BJ (cell line): ENCODE data around the gene CHRNA4. TPM values are rescaled to one million over a fixed set of nuclear protein-coding genes. Genes with fewer than 3 reads are reported as not detected.

Source experiments
- CTCF ChIA-PET: fragments of 350-600 bp; formaldehyde crosslinking; extraction: SDS; loops from one replicate; lab custom pipeline; 2021; ENCODE audit warnings: antibody characterized with exemption, inconsistent platforms; lab: Yijun Ruan, JAX
- POLR2A ChIA-PET: fragments of 300-600 bp; sonication (Branson Sonifier 250); formaldehyde crosslinking; extraction: SDS; loops from one replicate; lab custom pipeline; 2021; ENCODE audit warnings: antibody characterized with exemption; lab: Charles Lee
- DNase-seq: peaks from one replicate; pipeline ENCODE4 v3.0.0-alpha.2; 2011; ENCODE audit warnings: low read depth
- H3K27me3 ChIP-seq: 2 replicates; pipeline ENCODE4 v1.6.0; 2011; ENCODE audit warnings: low read length; ENCODE audit not compliant: control insufficient read depth, insufficient read depth
- H3K36me3 ChIP-seq: 2 replicates; pipeline ENCODE4 v1.5.1; 2011; ENCODE audit warnings: low read length; ENCODE audit not compliant: control insufficient read depth, insufficient read depth
- H3K4me3 ChIP-seq: 2 replicates; pipeline ENCODE4 v1.5.1; 2011; ENCODE audit warnings: low read depth, mild to moderate bottlenecking, control low read depth, low read length
- CTCF ChIP-seq: IDR thresholded peaks from 2 replicates; pipeline ENCODE4 v1.5.1; 2011; ENCODE audit warnings: low read depth, mild to moderate bottlenecking, control low read depth, inconsistent platforms, low read length, moderate library complexity; ENCODE audit not compliant: insufficient read depth
- polyA plus RNA-seq: library from polyadenylated mRNA; depleted of rRNA; stranded (reverse); fragments of >200 nt; gene quantifications from 2 replicates; pipeline ENCODE4 v1.2.3, GENCODE V29; 2011

Gene CHRNA4
- polyA plus RNA-seq, 1 experiment = not detected

- ChIA-PET CTCF (interaction anchor here (1.2 kb wide), 1 partner anchor 91 kb away, joined by 3 read pairs; no protein-coding TSS in a partner anchor), POLR2A (no interaction called here)
- Histone ChIP-seq H3K36me3 (no peaks in the 10 kb centered on the region), H3K27me3 (no peaks in the 10 kb centered on the region), H3K4me3 (no peak overlapping the region)
- TF ChIP-seq CTCF = no peak
- no peak for DNase-seq
These were observed 46.4 kb downstream of the CHRNA4 start for GRCh38 chr20:63314566-63315239.

GRCh38 chr20:63314015-63314471, 47.1 kb downstream of the CHRNA4 start:
- CTCF ChIA-PET = interaction anchor here (1.2 kb wide), 1 partner anchor 91 kb away, joined by 3 read pairs; no protein-coding TSS in a partner anchor

GRCh38 chr20:63313349-63314014, 47.7 kb downstream of the CHRNA4 start:
- no peak for TF ChIP-seq CTCF
- H3K4me3 ChIP-seq = no peak overlapping the region
- CTCF ChIA-PET = interaction anchor here (1.2 kb wide), 1 partner anchor 90 kb away, joined by 3 read pairs; no protein-coding TSS in a partner anchor
- no peak for DNase-seq
- POLR2A ChIA-PET = interaction anchor here (0.5 kb wide), 1 partner anchor 40 kb away, joined by 5 read pairs; no protein-coding TSS in a partner anchor
- H3K36me3 ChIP-seq = no peaks in the 10 kb centered on the region
- no peaks in the 10 kb centered on the region for H3K27me3 ChIP-seq

More at GRCh38 chr20:63314015-63314471, 47.1 kb downstream of the CHRNA4 start:
- no peak overlapping the region for H3K4me3 ChIP-seq
- no peaks in the 10 kb centered on the region for H3K36me3 ChIP-seq
- H3K27me3 ChIP-seq = no peaks in the 10 kb centered on the region
- POLR2A ChIA-PET = no interaction called here
- DNase-seq = no peak
- TF ChIP-seq CTCF = no peak

DNA sequence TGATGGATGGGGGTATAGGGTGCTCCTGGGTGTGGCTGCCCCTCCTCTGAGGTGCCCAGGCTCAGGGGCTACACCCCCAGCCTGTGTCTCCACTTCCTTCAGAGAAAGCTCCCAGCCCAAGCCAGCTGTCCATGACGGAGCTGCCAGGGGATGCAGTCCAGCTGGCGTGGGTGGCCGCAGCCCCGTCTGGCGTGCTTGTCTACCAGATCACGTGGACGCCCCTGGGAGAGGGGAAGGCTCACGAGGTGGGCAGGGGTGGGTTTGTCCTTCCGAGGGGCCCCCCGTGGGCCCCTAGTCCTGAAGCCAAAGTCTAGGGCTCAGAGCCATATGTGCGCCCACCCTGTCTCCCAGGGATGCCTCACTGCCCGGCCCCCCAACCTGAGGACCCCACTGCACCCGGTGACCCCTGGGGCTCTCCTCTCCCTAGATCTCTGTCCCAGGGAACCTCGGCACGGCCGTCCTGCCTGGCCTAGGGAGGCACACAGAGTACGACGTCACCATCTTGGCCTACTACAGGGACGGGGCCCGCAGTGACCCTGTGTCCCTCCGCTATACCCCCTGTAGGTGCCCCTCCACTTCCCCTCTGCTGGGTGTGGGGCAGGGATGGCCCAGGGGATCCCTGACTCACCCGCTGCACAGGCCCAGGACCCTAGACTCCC, 48.3 kb downstream of the CHRNA4 start:
- Histone ChIP-seq H3K27me3 (no peaks in the 10 kb centered on the region), H3K4me3 (no peak overlapping the region), H3K36me3 (no peaks in the 10 kb centered on the region)
- TF ChIP-seq CTCF = no peak
- DNase-seq = no peak
- CTCF ChIA-PET = no interaction called here
- POLR2A ChIA-PET = no interaction called here

- POLR2A ChIA-PET = no interaction called here
- TF ChIP-seq CTCF = no peak
- no peak for DNase-seq
- Histone ChIP-seq H3K36me3 (no peaks in the 10 kb centered on the region), H3K4me3 (no peak overlapping the region), H3K27me3 (no peaks in the 10 kb centered on the region)
- CTCF ChIA-PET = no interaction called here
These were observed 48.9 kb downstream of the CHRNA4 start for GRCh38 chr20:63312273-63312672.
